GM13976 (cell line): Measurements from ENCODE around the gene ERF.

Experiments
- DNase-seq: peaks from one replicate; pipeline ENCODE4 v3.0.0; 2012; ENCODE audit warnings: low spot score
- CTCF ChIP-seq: IDR thresholded peaks from 2 replicates; pipeline ENCODE4 v1.5.1; 2012; ENCODE audit warnings: borderline replicate concordance, mild to moderate bottlenecking; ENCODE audit not compliant: insufficient read depth; ENCODE audit errors: extremely low read depth, missing control alignments, control extremely low read depth
- in situ Hi-C: fragments of 300-500 bp; cut with MboI; formaldehyde crosslinking; loops from one replicate; pipeline ENCODE4 v1.12.0; 2022; ENCODE audit warnings: low sequenced_read_pairs, mixed read lengths, inconsistent platforms; ENCODE audit not compliant: unreplicated experiment

The ERF gene

GRCh38 chr19:42239544-42240220 is 15.2 kb downstream of the ERF start:
- TF ChIP-seq CTCF: no peak
- in situ Hi-C loops: no loop called here
- DNase-seq: no peak

- TF ChIP-seq CTCF: no peak
- in situ Hi-C loops: no loop called here
- no peak for DNase-seq
These were observed 19.7 kb downstream of the ERF start for GRCh38 chr19:42235181-42235580.

GRCh38 chr19:42234364-42234763 is 20.6 kb downstream of the ERF start:
- no peak for DNase-seq
- in situ Hi-C loops: no loop called here
- no peak for TF ChIP-seq CTCF

GRCh38 chr19:42233678-42234292 is 21.1 kb downstream of the ERF start:
- no peak for TF ChIP-seq CTCF
- DNase-seq: no peak
- in situ Hi-C loops: no loop called here

- in situ Hi-C loops: no loop called here
- TF ChIP-seq CTCF: no peak
- no peak for DNase-seq
These were observed 21.8 kb downstream of the ERF start for GRCh38 chr19:42233106-42233505.

GRCh38 chr19:42232435-42232834 is 22.5 kb downstream of the ERF start:
- in situ Hi-C loops: no loop called here
- no peak for TF ChIP-seq CTCF
- no peak for DNase-seq

GRCh38 chr19:42230571-42230970 is 24.4 kb downstream of the ERF start:
- in situ Hi-C loops: no loop called here
- no peak for TF ChIP-seq CTCF
- no peak for DNase-seq
